ENCODE data around the gene RENBP. TPM values are rescaled to one million over a fixed set of nuclear protein-coding genes. Genes with fewer than 3 reads are reported as not detected.

The RENBP gene
- total RNA-seq, 1 experiment from 2014 or later, result 0.75 TPM

DNA sequence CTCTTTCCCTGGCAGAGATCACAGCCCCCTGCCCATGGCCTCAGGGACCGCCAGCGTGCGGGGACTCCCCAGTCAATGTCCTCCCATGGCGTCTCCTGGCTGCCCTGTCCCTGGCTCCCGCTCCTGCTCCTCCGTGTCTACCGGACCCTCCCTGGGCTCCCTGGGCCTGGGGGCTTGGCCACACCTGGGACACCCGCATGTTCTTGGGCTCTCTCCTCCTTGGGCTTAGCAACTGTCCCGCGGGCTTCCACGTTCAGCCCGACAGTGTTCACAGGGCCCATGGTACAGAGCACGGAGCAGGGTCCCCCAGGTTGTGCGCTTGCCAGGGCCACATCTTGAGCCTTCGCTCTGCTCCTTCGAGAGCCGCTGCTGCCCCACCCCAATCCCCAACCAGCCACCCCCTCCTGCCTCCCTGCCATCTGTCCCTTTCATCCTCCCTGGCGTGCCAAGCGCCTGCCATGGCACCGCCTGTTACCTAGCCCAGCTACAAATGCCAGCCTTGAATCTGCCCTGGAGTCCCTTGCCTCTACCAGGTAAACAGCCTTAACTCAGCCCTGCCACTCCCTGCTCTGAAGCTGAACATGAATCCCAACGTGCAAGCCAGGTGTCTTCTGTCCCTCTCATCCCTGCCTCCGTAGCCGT lies 36.1 kb downstream of the RENBP start:
- CTCF ChIA-PET, result no interaction called here
- no peak for TF ChIP-seq CTCF (IDR thresholded peaks at IDR 0.05; ENCODE audit: insufficient read depth in 1 of 2, low read depth in 1 of 2, low read length in 1 of 2, severe bottlenecking in 1 of 2, unreplicated experiment in 1 of 2)

GRCh38 chrX:153907456-153907855 lies 37.0 kb downstream of the RENBP start:
- ChIA-PET POLR2A (no interaction called here), CTCF (no interaction called here)
- H3K4me1 Mint-ChIP-seq (ENCODE audit: low read depth, unreplicated experiment), result no peaks in the 10 kb centered on the region
- TF ChIP-seq CTCF (IDR thresholded peaks at IDR 0.05; ENCODE audit: insufficient read depth in 1 of 2, low read depth in 1 of 2, low read length in 1 of 2, severe bottlenecking in 1 of 2, unreplicated experiment in 1 of 2), result no peak
- intact Hi-C loops (cut with micrococcal nuclease; ENCODE audit: unreplicated experiment), result no loop called here
- H3K4me3 ChIP-seq (ENCODE audit: low read depth, low read length), result no peak overlapping the region
- no peaks in the 10 kb centered on the region for H3K9me3 Mint-ChIP-seq (ENCODE audit: unreplicated experiment)
- H3K9me3 ChIP-seq, result no peaks in the 10 kb centered on the region
- no peak for DNase-seq
- no peak overlapping the region for H3K4me3 Mint-ChIP-seq (ENCODE audit: unreplicated experiment)
- no peaks in the 10 kb centered on the region for H3K27me3 ChIP-seq (replicated peaks; ENCODE audit: control insufficient read depth, insufficient read depth, low read length)
- no peaks in the 10 kb centered on the region for H3K27me3 Mint-ChIP-seq (ENCODE audit: insufficient read depth, unreplicated experiment)
- H3K27ac Mint-ChIP-seq (ENCODE audit: unreplicated experiment), result no peak overlapping the region
- H3K36me3 ChIP-seq (ENCODE audit: control insufficient read depth, insufficient read depth, low read length), result no peaks in the 10 kb centered on the region
- no TSS peak for BruUV-seq (replicated peaks)
- no peaks in the 10 kb centered on the region for H3K4me1 ChIP-seq
- no peaks in the 10 kb centered on the region for H3K36me3 Mint-ChIP-seq (ENCODE audit: insufficient read depth, unreplicated experiment)

More for the DNA sequence above, 36.1 kb downstream of the RENBP start:
- H3K4me3 Mint-ChIP-seq (ENCODE audit: unreplicated experiment), result no peak overlapping the region
- intact Hi-C loops (cut with micrococcal nuclease; ENCODE audit: unreplicated experiment), result no loop called here
- no peak overlapping the region for H3K4me3 ChIP-seq (ENCODE audit: low read depth, low read length)
- H3K27me3 Mint-ChIP-seq (ENCODE audit: insufficient read depth, unreplicated experiment), result no peaks in the 10 kb centered on the region
- no peaks in the 10 kb centered on the region for H3K27me3 ChIP-seq (replicated peaks; ENCODE audit: control insufficient read depth, insufficient read depth, low read length)
- no TSS peak for BruUV-seq (replicated peaks)
- no peaks in the 10 kb centered on the region for H3K4me1 ChIP-seq
- no peak overlapping the region for H3K27ac Mint-ChIP-seq (ENCODE audit: unreplicated experiment)
- no peaks in the 10 kb centered on the region for H3K9me3 Mint-ChIP-seq (ENCODE audit: unreplicated experiment)
- no peaks in the 10 kb centered on the region for H3K4me1 Mint-ChIP-seq (ENCODE audit: low read depth, unreplicated experiment)
- no peaks in the 10 kb centered on the region for H3K9me3 ChIP-seq
- H3K36me3 ChIP-seq (ENCODE audit: control insufficient read depth, insufficient read depth, low read length), result no peaks in the 10 kb centered on the region
- no peak for DNase-seq
- no peaks in the 10 kb centered on the region for H3K36me3 Mint-ChIP-seq (ENCODE audit: insufficient read depth, unreplicated experiment)
- POLR2A ChIA-PET, result no interaction called here

GRCh38 chrX:153906126-153906917 lies 38.1 kb downstream of the RENBP start:
- intact Hi-C loops (cut with micrococcal nuclease; ENCODE audit: unreplicated experiment), result no loop called here
- Histone ChIP-seq H3K4me1 (no peaks in the 10 kb centered on the region), H3K9me3 (no peaks in the 10 kb centered on the region), H3K27me3 (replicated peaks; ENCODE audit: control insufficient read depth, insufficient read depth, low read length) (no peaks in the 10 kb centered on the region), H3K4me3 (ENCODE audit: low read depth, low read length) (no peak overlapping the region), H3K36me3 (ENCODE audit: control insufficient read depth, insufficient read depth, low read length) (no peaks in the 10 kb centered on the region)
- Mint-ChIP-seq H3K9me3 (ENCODE audit: unreplicated experiment) (no peaks in the 10 kb centered on the region), H3K36me3 (ENCODE audit: insufficient read depth, unreplicated experiment) (no peaks in the 10 kb centered on the region), H3K4me3 (ENCODE audit: unreplicated experiment) (no peak overlapping the region), H3K27me3 (ENCODE audit: insufficient read depth, unreplicated experiment) (no peaks in the 10 kb centered on the region), H3K27ac (ENCODE audit: unreplicated experiment) (no peak overlapping the region), H3K4me1 (ENCODE audit: low read depth, unreplicated experiment) (no peaks in the 10 kb centered on the region)
- CTCF ChIA-PET, result no interaction called here
- TF ChIP-seq CTCF (IDR thresholded peaks at IDR 0.05; ENCODE audit: insufficient read depth in 1 of 2, low read depth in 1 of 2, low read length in 1 of 2, severe bottlenecking in 1 of 2, unreplicated experiment in 1 of 2), result no peak
- BruUV-seq (replicated peaks), result no TSS peak
- no peak for DNase-seq
- POLR2A ChIA-PET, result no interaction called here

Data from Caco-2 (cell line).